IPS-15b (cell line): ENCODE data around the gene PRAC2.
"Not testable (repeated sequence)": the region's sequence is repeated elsewhere in the genome, so short reads cannot be mapped to it uniquely, and the experiment has no call there.

Experiments used
- H3K27me3 ChIP-seq: one replicate; pipeline ENCODE4 v1.6.1; 2013; ENCODE audit warnings: low read length; ENCODE audit not compliant: control insufficient read depth, insufficient read depth
- H3K36me3 ChIP-seq: one replicate; pipeline ENCODE4 v1.6.1; 2013; ENCODE audit warnings: low read length; ENCODE audit not compliant: control insufficient read depth, insufficient read depth
- H3K4me1 ChIP-seq: one replicate; pipeline ENCODE4 v1.6.1; 2013; ENCODE audit warnings: mild to moderate bottlenecking, low read length; ENCODE audit not compliant: control insufficient read depth, insufficient read depth
- H3K4me3 ChIP-seq: one replicate; pipeline ENCODE4 v1.5.1; 2013; ENCODE audit warnings: low read depth, low read length
- H3K9ac ChIP-seq: one replicate; pipeline ENCODE4 v1.6.1; 2013; ENCODE audit warnings: low read depth, mild to moderate bottlenecking, low read length
- H3K9me3 ChIP-seq: one replicate; pipeline ENCODE4 v1.6.1; 2013; ENCODE audit warnings: mild to moderate bottlenecking, low read length; ENCODE audit not compliant: control insufficient read depth, insufficient read depth

Gene PRAC2

GRCh38 chr17:48711128-48711527, 11.9 kb upstream of the PRAC2 start:
- peaks cover 68% of the 10 kb centered on the region for H3K27me3 ChIP-seq
- H3K9ac ChIP-seq = no peak overlapping the region
- no peaks in the 10 kb centered on the region for H3K36me3 ChIP-seq
- no peaks in the 10 kb centered on the region for H3K4me1 ChIP-seq
- H3K9me3 ChIP-seq = no peaks in the 10 kb centered on the region
- H3K4me3 ChIP-seq = no peak overlapping the region

DNA sequence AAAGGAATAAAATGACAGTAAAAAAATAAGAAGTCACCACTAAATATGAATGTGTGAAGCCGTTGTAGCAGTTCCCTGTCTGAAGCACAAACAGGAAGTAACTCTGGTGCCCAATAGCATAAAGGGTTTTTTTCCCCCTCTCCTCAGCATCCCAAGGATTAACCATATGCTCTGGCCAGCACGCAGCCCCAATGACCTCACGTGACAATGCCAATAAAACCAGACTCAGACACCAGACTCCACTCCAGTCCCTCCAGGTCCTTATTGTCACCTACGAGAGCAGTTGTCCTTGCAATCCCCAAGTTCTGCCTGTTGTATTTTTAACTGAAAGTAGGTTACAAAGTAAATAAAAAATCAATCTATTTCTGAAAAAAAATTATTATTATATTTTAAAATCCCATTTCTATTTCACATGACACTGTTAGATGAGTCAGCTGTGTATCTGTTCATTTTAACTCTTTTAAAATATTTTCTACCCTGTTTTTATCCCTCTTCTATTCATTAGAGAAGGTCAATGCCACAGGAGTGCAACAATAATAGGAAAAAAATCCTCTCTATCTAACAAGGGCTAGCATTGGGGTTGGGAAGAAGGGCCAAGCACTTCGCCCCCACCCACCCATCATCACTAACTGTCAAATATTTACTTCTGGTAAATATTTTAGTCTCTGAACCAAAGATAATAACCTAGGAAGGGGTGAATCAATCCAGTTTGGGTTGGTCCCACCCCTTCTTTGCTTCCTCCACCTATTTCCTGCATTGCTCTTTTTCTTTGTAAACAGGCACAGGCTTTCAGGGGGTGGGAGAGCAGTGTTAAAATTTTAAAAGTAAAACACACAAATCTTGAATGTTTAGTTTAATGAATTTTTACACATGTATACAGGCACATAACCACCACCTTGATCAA, 7.2 kb upstream of the PRAC2 start:
- H3K27me3 ChIP-seq = peaks cover 92% of the 10 kb centered on the region
- H3K4me3 ChIP-seq = no peak overlapping the region
- no peak overlapping the region for H3K9ac ChIP-seq
- no peaks in the 10 kb centered on the region for H3K36me3 ChIP-seq
- peaks cover 9% of the 10 kb centered on the region for H3K4me1 ChIP-seq
- H3K9me3 ChIP-seq = no peaks in the 10 kb centered on the region

DNA sequence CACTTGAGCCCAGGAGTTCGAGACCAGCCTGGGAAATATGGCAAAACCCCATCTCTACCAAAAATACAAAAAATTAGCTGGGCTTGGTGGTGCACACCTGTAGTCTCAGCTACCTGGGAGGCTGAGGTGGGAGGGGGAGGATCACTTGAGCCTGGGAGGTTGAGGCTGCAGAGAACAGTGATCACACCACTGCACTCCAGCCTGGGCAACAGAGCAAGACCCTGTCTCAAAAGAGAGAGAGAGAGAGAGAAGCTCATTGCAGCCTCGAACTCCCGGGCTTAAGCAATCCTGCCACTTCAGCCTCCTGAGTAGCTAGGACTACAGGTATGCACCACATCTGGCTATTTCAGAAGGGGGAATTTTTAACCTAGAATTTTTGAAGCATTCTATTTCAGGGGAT, 6.4 kb upstream of the PRAC2 start:
- H3K9ac ChIP-seq, H3K36me3 ChIP-seq, H3K4me3 ChIP-seq, H3K9me3 ChIP-seq, H3K4me1 ChIP-seq: not testable (repeated sequence)
- H3K27me3 ChIP-seq = peaks cover 93% of the 10 kb centered on the region

DNA sequence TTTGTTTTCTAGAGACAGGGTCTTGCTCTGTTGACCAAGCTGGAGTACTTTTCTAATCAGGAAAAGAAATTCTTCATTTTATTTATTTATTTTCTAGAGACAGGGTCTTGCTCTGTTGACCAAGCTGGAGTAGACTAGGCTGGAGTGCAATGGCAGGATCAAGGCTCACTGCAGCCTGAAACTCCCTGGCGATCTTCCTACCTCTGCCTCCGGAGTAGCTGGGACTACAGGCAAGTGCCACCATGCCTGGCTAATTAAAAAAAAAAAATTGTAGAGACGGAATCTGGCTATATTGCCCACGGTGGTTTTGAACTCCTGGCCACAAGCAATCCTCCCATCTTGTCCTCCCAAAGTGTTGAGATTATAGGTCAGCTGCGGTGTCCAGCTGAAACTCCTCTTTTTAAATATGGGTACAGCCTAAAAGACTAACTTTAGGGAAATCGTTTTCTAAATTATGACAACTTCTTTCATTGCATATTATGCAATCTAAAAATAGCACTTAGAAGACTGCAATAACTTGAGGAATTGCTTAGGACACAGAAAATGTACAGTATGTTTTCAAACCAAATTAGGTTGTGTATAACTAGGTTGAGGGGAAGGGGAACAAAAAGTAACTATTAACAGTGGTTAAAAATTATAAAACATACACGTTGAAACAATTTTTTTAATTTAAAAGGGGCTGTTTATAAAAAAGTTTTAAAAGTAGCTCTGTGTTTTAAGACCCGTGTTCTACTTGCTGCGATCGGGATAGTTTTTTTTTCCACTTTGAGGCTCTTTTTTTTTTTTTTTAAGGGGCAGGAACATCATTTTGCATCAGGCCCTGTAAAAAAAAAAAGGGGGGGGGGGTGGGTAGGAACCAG, 5.4 kb upstream of the PRAC2 start:
- Histone ChIP-seq H3K9me3 (no peaks in the 10 kb centered on the region), H3K9ac (no peak overlapping the region), H3K27me3 (peaks cover 95% of the 10 kb centered on the region), H3K36me3 (no peaks in the 10 kb centered on the region), H3K4me3 (peak overlapping the region; percentile 45), H3K4me1 (peaks cover 11% of the 10 kb centered on the region)

GRCh38 chr17:48718227-48718760, 4.7 kb upstream of the PRAC2 start:
- Histone ChIP-seq H3K27me3 (peaks cover 99% of the 10 kb centered on the region), H3K4me3 (peak overlapping the region; percentile 45), H3K9ac (no peak overlapping the region)

GRCh38 chr17:48718761-48719641, 4.0 kb upstream of the PRAC2 start:
- H3K27me3 ChIP-seq = peaks cover 100% of the 10 kb centered on the region
- H3K9ac ChIP-seq = no peak overlapping the region
- H3K9me3 ChIP-seq = no peaks in the 10 kb centered on the region
- no peaks in the 10 kb centered on the region for H3K36me3 ChIP-seq
- peak overlapping the region; percentile 45 for H3K4me3 ChIP-seq
- peaks cover 11% of the 10 kb centered on the region for H3K4me1 ChIP-seq

More at GRCh38 chr17:48718227-48718760, 4.7 kb upstream of the PRAC2 start:
- H3K9me3 ChIP-seq = no peaks in the 10 kb centered on the region
- H3K4me1 ChIP-seq = peaks cover 11% of the 10 kb centered on the region
- no peaks in the 10 kb centered on the region for H3K36me3 ChIP-seq

DNA sequence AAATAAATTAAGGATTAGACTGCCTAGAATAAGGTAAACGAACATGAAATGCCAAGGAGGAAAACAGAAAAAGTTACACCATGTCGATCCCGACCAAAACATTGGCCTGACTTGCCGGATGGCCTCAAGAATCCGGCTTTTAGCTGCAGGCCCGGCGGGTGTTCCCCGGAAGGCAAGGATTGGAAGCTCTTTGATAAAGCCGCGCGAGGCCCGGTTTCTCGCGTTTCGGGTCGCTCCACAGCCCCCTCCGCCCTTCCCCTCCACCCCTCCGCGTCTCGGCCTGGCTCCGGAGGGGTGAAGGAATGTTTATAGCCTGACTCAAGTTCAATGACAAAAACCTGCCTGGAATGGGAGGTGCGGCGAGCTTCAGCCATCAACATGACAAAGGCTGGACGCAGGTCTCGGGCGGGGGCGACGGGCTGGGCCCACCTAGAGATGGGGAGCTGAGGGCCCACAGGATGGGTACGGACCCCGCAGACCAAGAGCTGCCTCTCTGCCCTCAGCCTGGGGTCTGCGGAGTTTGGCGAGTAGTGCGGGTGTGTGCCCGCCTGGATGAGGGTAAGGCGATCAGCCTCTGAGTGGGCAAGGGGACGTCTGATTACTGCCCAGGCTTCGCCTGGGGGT, 3.2 kb upstream of the PRAC2 start:
- no peak overlapping the region for H3K9ac ChIP-seq
- H3K4me3 ChIP-seq = peak overlapping the region; percentile 45
- no peaks in the 10 kb centered on the region for H3K9me3 ChIP-seq
- peaks cover 11% of the 10 kb centered on the region for H3K4me1 ChIP-seq
- H3K36me3 ChIP-seq = no peaks in the 10 kb centered on the region
- H3K27me3 ChIP-seq = peaks cover 100% of the 10 kb centered on the region

DNA sequence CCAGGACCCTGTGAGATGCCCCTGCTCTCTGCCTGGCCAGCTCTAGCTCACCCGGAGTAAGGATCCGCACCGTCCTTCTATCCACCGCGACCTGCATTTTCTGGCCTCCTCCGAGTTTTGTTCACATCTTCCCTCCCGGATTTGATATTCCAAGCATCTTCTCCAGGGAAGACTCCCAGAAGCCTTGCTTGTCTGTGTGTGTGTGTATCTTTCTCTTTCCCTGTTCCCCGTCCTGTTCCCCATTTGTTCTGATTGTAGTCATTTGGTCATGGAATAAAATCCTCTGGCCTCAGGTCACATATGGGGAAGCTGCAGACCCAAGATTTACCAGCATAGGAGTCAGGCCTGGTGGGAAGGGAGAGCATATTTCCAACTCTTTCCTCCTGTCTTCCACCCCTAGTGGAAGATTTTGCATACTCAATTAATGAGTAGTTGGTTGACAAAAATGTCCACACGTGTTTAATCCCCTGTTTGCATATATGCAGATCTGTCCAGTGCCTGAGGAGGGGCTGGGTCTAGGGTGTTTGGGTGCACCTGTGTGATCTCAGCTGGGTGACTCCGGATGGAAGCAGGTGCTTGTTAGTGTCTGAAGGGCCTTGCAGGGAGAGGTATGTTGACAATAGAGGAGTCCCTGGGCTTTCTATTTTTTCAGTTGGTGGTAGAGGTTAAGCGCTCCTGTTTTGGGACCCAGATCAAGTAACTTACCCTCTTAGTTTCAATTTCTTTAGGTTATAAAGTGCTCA, 2.5 kb upstream of the PRAC2 start:
- no peaks in the 10 kb centered on the region for H3K36me3 ChIP-seq
- H3K4me1 ChIP-seq = peaks cover 11% of the 10 kb centered on the region
- no peaks in the 10 kb centered on the region for H3K9me3 ChIP-seq
- peaks cover 100% of the 10 kb centered on the region for H3K27me3 ChIP-seq
- H3K9ac ChIP-seq = no peak overlapping the region
- peak overlapping the region; percentile 45 for H3K4me3 ChIP-seq

- H3K27me3 ChIP-seq = peaks cover 100% of the 10 kb centered on the region
- H3K4me1 ChIP-seq = peaks cover 11% of the 10 kb centered on the region
- H3K4me3 ChIP-seq = no peak overlapping the region
- H3K9ac ChIP-seq = no peak overlapping the region
- no peaks in the 10 kb centered on the region for H3K36me3 ChIP-seq
- H3K9me3 ChIP-seq = no peaks in the 10 kb centered on the region
These were observed 2.0 kb upstream of the PRAC2 start for GRCh38 chr17:48721009-48721402.

DNA sequence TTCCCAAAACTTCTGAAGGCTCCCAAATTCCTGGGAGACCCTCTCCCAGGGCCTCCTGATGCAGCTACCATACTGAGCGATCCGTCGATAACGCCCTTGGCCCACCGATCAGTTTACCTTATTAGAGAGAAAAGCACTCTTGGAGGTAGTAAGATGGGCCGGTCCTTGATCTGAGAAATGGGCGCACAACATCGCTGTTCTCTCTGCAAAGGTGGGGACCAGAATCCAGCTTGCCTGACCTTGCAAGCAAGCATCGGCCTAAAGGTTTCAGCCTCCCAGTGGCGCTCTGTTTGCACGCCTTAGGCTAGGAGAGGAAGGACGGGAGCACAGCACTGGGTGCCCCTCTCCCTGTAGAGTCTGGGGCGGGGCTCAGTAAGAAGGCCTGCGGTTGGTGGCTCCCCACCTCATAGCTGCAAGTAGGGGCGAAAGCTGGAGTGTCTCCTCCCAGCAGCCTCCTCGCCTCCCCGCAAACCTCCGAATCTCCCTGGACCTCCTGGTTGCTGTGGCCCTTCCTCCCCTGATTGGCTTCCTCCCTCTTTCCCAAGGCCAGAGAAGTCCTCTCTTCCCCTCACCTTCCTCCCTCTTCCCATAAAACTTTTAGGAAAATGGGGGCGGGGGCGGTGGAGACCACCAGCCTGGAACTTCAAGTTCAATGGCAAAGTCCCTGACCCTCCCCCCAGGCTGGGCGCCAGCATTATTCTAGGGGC, 631 bp upstream of the PRAC2 start, which contains the start of gene PRAC1:
Gene PRAC1, minus strand, starts transcription at position 318 of the 707 bp plus-strand sequence. Its CDS starts 126 bp downstream, at position 192.
- Histone ChIP-seq H3K9ac (no peak within 1 kb of the TSS), H3K4me3 (peak within 1 kb of the TSS; percentile 32), H3K27me3 (peaks cover 100% of the 10 kb centered on the region), H3K4me1 (peaks cover 11% of the 10 kb centered on the region), H3K36me3 (no peaks in the 10 kb centered on the region), H3K9me3 (no peaks in the 10 kb centered on the region)
